ENCODE results near the gene ASPHD2.

ASPHD2 gene

DNA sequence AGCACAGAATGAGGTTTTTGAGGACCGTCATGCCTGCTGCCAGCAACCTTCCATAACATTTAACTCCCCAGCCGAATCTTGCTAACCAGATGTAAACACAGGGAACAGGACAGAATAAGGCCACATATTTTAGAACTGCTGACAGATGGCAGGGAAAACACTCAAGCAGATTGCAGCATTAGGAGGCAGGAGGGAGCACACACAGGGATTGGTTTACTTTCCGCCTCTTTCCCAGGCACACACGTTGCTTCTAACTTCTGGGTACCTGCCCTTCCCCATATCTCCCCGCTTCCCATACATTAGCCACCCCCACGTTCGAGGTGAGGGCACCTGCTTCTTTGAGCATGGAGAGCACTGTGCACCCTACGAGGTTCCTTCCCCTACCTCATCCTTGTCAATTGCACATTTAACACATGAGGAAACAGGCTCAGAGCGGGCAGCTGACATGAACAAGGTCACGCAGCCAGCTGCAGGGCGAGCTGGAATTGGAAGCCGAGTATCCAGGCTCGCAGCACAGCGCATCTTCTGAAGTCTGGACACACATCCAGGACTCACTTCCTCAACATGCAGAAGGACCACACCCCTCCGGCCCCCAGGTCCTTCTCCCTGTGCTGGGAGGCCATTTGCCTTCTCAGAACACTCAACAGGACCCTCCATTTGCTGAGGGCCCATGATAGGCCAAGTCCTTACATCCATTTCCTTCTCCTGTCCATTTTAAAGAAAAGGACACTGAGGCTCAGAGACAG is 18.7 kb downstream of the ASPHD2 start:
- Histone ChIP-seq H3K4me3 (ENCODE audit: low read length) (no peak overlapping the region), H3K4me2 (ENCODE audit: low read length) (no peak overlapping the region), H3F3A (ENCODE audit: control insufficient read depth, insufficient read depth) (peaks cover 8% of the 10 kb centered on the region; the same call in 1 of the 2 replicates), H3K27ac (ENCODE audit: low read depth, low read length) (no peak overlapping the region), H3K36me3 (ENCODE audit: control insufficient read depth, low read length) (peaks cover 36% of the 10 kb centered on the region), H3K9me3 (ENCODE audit: control insufficient read depth, insufficient read depth, low read length) (no peaks in the 10 kb centered on the region), H4K20me1 (ENCODE audit: control insufficient read depth, insufficient read depth, low read depth, low read length) (no peaks in the 10 kb centered on the region), H3K27me3 (ENCODE audit: control insufficient read depth, low read length) (no peaks in the 10 kb centered on the region), H3K9me2 (replicated peaks; ENCODE audit: control insufficient read depth, low read length) (no peaks in the 10 kb centered on the region), H3K4me1 (ENCODE audit: control insufficient read depth, low read length) (no peaks in the 10 kb centered on the region), H3K79me2 (ENCODE audit: control insufficient read depth, low read length) (no peaks in the 10 kb centered on the region)
- TF ChIP-seq EZH2phosphoT487 (IDR thresholded peaks at IDR 0.05; ENCODE audit: borderline replicate concordance, low read length) = no peak
- TF ChIP-seq, protein P1, sequence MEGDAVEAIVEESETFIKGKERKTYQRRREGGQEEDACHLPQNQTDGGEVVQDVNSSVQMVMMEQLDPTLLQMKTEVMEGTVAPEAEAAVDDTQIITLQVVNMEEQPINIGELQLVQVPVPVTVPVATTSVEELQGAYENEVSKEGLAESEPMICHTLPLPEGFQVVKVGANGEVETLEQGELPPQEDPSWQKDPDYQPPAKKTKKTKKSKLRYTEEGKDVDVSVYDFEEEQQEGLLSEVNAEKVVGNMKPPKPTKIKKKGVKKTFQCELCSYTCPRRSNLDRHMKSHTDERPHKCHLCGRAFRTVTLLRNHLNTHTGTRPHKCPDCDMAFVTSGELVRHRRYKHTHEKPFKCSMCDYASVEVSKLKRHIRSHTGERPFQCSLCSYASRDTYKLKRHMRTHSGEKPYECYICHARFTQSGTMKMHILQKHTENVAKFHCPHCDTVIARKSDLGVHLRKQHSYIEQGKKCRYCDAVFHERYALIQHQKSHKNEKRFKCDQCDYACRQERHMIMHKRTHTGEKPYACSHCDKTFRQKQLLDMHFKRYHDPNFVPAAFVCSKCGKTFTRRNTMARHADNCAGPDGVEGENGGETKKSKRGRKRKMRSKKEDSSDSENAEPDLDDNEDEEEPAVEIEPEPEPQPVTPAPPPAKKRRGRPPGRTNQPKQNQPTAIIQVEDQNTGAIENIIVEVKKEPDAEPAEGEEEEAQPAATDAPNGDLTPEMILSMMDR (IDR thresholded peaks at IDR 0.05; ENCODE audit: low read depth, low read length, poor library complexity, severe bottlenecking) = no peak

DNA sequence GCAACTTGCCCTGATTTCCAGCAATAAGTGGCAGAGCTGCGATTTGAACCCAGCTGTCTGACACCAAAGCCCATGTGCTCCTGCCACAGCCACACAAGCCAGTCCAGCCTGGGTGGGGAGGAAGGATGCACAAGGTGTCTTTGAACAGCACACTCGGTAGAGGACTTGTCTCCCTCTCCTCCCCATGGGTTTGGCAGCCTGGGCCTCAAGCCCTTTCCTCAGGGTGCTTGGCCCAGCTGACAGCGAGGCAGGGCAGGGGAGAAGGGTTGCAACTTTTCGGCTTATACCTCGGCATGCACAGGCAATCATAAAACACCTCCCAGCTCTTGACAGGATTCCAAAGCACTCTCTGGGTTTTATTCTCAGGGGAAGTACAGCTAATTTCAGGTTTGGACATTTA is 19.3 kb downstream of the ASPHD2 start:
- no peaks in the 10 kb centered on the region for H4K20me1 ChIP-seq (ENCODE audit: control insufficient read depth, insufficient read depth, low read depth, low read length)

DNA sequence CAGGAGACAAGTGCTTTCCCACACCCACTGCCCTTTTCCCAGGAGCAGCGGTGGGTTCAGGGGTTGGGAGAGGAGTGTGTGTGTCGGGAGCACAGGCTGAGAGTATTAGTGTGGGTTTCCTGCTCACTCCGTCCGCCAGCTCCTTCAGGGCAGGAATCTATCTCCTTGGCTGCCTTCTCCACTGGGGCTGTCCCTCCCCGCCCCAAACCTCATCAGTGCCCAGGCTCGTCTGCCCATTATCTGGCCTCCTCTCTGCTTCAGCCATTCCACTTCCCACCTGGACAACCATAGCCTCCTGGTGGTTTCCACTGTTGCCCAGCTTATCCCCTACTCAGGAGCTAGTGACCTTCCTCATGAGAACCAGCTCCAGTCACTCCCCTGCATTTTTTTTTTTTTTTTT is 19.9 kb downstream of the ASPHD2 start:
- Histone ChIP-seq H3F3A (ENCODE audit: control insufficient read depth, insufficient read depth) (peaks cover 8% of the 10 kb centered on the region; the same call in 1 of the 2 replicates), H3K9me2 (replicated peaks; ENCODE audit: control insufficient read depth, low read length) (no peaks in the 10 kb centered on the region), H3K79me2 (ENCODE audit: control insufficient read depth, low read length) (peaks cover 3% of the 10 kb centered on the region; the same call in 1 of the 2 replicates), H3K9me3 (ENCODE audit: control insufficient read depth, insufficient read depth, low read length) (no peaks in the 10 kb centered on the region), H3K27me3 (ENCODE audit: control insufficient read depth, low read length) (no peaks in the 10 kb centered on the region), H3K36me3 (ENCODE audit: control insufficient read depth, low read length) (peaks cover 47% of the 10 kb centered on the region), H3K4me2 (ENCODE audit: low read length) (no peak overlapping the region), H3K4me1 (ENCODE audit: control insufficient read depth, low read length) (no peaks in the 10 kb centered on the region), H3K4me3 (ENCODE audit: low read length) (no peak overlapping the region), H3K27ac (ENCODE audit: low read depth, low read length) (no peak overlapping the region), H4K20me1 (ENCODE audit: control insufficient read depth, insufficient read depth, low read depth, low read length) (no peaks in the 10 kb centered on the region)
- TF ChIP-seq, protein P1 (IDR thresholded peaks at IDR 0.05; ENCODE audit: low read depth, low read length, poor library complexity, severe bottlenecking) = no peak
- no peak for TF ChIP-seq EZH2phosphoT487 (IDR thresholded peaks at IDR 0.05; ENCODE audit: borderline replicate concordance, low read length)

More for the DNA sequence above, 19.3 kb downstream of the ASPHD2 start:
- TF ChIP-seq, protein P1 (IDR thresholded peaks at IDR 0.05; ENCODE audit: low read depth, low read length, poor library complexity, severe bottlenecking) = no peak
- TF ChIP-seq EZH2phosphoT487 (IDR thresholded peaks at IDR 0.05; ENCODE audit: borderline replicate concordance, low read length) = no peak
- Histone ChIP-seq H3F3A (ENCODE audit: control insufficient read depth, insufficient read depth) (peaks cover 8% of the 10 kb centered on the region; the same call in 1 of the 2 replicates), H3K9me3 (ENCODE audit: control insufficient read depth, insufficient read depth, low read length) (no peaks in the 10 kb centered on the region), H3K4me2 (ENCODE audit: low read length) (no peak overlapping the region), H3K9me2 (replicated peaks; ENCODE audit: control insufficient read depth, low read length) (no peaks in the 10 kb centered on the region), H3K36me3 (ENCODE audit: control insufficient read depth, low read length) (peaks cover 41% of the 10 kb centered on the region), H3K4me1 (ENCODE audit: control insufficient read depth, low read length) (no peaks in the 10 kb centered on the region), H3K27me3 (ENCODE audit: control insufficient read depth, low read length) (no peaks in the 10 kb centered on the region), H3K4me3 (ENCODE audit: low read length) (no peak overlapping the region), H3K27ac (ENCODE audit: low read depth, low read length) (no peak overlapping the region), H3K79me2 (ENCODE audit: control insufficient read depth, low read length) (no peaks in the 10 kb centered on the region)

All from DOHH2 (cell line).